ENCODE measurements around the gene SH3RF2.
"Not testable (repeated sequence)": the region's sequence is repeated elsewhere in the genome, so short reads cannot be mapped to it uniquely, and the experiment has no call there.

The SH3RF2 gene

DNA sequence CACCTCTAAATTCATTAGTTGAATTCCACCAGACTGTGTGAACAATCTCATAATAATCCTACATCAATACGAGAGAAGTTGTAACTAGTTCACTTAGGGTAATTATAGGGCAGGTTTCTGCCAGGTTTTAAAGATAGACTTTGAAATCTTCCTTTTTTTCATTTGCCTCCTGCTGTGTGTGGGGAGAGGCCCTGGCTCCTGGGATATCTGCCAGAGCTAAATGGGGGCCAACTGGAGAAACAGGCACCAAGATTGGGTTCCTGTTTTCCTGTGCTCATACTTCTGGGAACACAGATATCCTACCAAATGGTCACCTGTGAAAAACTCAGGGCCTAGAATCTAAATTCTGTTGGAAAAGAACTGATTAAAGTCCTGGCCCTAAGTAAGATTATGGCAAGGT, 42.3 kb downstream of the SH3RF2 start:
- DNase-seq (ENCODE audit: low spot score) = no peak

- DNase-seq (ENCODE audit: low spot score) = no peak
These were observed 43.2 kb downstream of the SH3RF2 start for GRCh38 chr5:145979270-145980223.

- DNase-seq (ENCODE audit: low spot score) = no peak
These were observed 43.9 kb downstream of the SH3RF2 start for GRCh38 chr5:145980259-145980658.

- DNase-seq (ENCODE audit: low spot score) = no peak
These were observed 44.3 kb downstream of the SH3RF2 start for GRCh38 chr5:145980718-145981117.

DNA sequence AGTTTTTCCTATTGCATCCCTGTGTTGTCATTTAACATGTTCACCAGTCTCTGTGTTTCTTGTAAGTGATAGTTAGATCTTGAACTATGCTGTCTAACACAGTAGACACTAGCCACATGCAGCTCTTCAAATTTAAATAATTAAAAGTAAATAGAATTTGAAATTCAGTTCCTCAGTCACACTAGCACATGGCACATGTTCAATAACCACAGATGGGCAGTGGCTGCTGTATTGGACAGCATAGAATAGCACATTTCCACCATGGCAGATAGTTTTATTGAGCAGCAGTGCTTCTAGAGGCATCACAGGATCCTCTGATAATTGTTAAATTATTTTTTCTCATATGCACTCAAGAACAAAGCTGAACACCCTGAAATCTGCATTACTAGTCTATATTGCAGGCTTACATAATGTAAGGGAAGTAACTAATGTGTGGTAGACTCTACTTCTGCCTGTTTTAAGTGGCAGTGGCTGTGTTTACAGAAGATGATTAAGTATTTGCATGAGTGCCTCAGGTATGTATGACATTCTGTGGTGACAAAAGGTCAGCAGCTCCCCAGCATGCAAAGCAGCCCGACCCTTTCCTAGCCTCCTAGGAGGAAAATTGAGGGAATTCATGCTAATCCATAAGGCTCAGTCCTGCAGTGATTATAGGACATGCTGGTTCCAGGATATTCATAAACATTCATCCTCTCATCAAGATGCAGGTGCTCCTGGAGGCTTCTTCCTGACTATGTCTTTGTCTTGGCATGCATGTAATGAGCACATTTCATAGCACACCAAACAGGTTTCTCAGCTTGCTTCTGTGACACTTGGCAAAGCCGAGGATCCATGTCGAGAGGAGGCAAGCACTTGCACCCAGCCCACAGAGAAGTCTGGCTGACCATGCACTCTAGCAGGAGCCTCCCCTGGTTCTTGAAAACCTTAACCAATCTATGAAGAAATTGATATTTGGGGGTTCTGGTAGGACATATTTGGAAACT, 45.5 kb downstream of the SH3RF2 start:
- DNase-seq (ENCODE audit: low spot score) = no peak

- no peak for DNase-seq (ENCODE audit: low spot score)
These were observed 46.4 kb downstream of the SH3RF2 start for GRCh38 chr5:145982572-145983318.

- DNase-seq (ENCODE audit: low spot score) = no peak
These were observed 47.1 kb downstream of the SH3RF2 start for GRCh38 chr5:145983446-145983845.

DNA sequence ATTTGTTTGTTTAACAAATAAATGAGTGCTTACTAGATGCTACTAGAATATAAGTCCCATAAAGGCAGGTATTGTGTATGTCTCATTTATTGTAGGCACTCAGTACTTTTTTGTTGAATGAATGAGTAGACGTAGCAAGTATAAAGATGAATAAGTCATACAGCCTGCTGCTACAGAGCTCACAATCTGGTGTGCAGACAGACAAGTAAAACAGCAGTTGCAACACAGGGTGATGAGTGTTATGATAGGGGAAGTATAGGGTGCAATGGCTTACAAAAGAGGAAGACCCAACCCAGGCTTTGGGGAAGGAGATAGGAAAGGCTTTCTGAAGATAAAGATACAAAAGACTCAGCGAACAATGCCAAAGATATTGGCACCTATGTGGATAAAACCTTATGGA, 47.7 kb downstream of the SH3RF2 start:
- no peak for DNase-seq (ENCODE audit: low spot score)

DNA sequence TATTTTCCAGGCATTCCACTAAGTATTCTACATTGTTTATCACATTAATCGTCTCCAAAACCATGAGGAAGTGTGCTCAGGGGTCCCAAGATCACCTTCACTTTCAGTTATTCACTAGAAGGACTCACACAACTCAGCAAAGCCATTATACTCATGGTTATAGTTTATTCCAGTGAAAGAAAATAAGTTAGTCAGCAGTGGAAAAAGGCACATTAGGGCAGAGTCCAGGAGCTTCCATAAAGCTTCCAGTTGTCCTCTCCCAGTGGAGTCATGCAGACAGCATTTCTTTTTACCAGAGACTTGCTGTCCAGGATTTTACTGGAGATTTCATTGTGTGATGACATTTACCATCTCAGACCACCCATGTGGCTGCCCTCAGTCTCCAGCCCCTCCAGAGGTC, 51.5 kb downstream of the SH3RF2 start:
- no peak for DNase-seq (ENCODE audit: low spot score)

- DNase-seq (ENCODE audit: low spot score) = no peak
These were observed 52.6 kb downstream of the SH3RF2 start for GRCh38 chr5:145988993-145989392.

DNA sequence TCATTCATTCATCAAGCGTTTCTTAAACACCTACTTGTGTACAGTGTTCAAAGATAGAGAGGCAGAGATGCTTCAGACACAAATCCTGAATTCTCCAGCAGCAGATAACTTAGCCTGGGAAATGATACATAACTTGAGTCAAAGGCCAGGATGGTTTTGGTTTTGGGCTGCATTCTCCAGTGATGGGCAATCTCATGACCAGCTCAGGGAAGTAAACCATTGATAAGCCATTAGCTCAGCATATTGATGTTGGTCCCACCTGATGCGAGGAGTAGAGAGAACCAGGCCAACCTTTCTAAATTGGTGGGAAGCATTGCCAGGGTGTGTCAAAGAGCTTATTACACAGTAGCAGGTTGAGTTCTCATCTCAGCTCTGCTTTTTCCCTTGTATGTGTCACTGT, 53.0 kb downstream of the SH3RF2 start:
- no peak for DNase-seq (ENCODE audit: low spot score)

DNA sequence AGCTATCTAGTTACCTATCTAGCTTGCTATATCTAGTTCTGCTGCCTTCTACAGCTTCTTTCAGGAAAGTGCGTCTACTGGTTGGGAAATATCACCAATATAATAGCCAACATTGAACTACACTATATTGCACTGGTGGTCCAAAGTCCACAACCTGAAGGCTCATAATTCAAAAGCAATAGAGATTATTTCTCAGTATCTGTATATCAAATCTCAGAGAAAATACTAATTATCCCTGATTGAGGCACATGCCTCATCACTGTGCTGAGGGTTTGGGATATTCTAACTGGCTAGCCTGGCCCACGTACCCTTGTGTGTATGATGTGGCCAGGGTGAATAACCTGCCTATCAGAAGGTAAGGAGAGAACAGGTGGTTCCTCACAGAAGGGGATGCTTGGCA, 53.8 kb downstream of the SH3RF2 start:
- no peak for DNase-seq (ENCODE audit: low spot score)

DNA sequence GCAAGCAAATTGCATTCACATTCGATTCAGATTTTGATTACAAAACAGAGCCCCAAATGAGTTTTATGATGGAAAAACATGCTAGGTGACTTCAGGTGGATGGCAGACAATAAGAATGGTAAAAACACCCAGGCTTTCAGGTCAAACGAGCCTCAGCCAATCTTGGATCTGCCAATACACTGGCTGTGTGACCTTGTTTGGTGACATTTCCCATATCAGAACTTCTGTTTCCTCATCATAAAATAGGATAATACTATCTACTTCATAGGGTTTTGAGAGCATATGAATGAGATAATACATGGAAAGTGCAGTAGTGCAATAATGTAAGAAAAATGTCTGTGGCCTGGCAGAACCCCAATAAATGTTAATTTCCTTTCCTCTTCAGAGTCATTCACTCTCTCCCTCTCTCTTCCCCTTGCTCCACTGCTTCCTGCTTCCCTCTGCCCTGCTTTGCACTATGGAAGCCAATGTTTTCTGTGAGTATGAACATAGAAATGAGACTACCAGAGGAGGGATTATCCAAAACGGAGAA, 54.7 kb downstream of the SH3RF2 start:
- no peak for DNase-seq (ENCODE audit: low spot score)

- not testable (repeated sequence) for DNase-seq (ENCODE audit: low spot score)
These were observed 57.2 kb downstream of the SH3RF2 start for GRCh38 chr5:145993538-145993937.

GRCh38 chr5:145996135-145996534, 59.8 kb downstream of the SH3RF2 start:
- no peak for DNase-seq (ENCODE audit: low spot score)

DNA sequence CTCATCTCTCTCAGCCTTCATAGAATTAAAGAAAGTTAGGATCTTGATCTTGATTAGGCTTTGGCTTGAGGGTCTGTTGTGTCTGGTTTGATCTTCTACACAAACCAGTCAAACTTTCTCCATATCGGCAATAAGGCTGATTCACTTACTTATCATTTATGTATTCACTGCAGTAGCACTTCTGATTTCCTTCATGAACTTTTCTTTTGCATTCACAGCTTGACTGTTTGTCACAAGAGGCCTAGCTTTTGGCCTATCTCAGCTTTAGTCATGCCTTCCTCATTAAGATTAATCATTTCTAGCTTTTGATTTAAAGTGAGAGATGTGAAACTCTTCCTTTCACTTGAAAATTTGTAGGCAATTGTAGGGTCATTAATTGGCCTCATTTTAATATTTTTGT, 62.8 kb downstream of the SH3RF2 start:
- no peak for DNase-seq (ENCODE audit: low spot score)

DNA sequence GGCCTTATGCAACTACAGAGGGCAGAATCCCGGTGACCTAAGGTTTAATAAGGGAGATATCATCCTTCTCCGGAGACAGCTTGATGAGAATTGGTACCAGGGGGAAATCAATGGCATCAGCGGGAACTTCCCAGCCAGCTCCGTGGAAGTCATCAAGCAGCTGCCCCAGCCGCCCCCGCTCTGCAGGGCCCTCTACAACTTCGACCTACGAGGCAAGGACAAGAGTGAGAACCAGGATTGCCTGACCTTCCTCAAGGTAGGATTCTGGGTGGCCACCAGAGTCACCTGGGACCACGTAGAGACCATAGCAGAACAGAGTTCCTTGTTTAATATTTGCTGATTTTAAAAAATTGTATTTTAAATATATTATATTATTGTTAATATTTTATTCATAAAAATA, 63.7 kb downstream of the SH3RF2 start:
- DNase-seq (ENCODE audit: low spot score) = no peak

DNA sequence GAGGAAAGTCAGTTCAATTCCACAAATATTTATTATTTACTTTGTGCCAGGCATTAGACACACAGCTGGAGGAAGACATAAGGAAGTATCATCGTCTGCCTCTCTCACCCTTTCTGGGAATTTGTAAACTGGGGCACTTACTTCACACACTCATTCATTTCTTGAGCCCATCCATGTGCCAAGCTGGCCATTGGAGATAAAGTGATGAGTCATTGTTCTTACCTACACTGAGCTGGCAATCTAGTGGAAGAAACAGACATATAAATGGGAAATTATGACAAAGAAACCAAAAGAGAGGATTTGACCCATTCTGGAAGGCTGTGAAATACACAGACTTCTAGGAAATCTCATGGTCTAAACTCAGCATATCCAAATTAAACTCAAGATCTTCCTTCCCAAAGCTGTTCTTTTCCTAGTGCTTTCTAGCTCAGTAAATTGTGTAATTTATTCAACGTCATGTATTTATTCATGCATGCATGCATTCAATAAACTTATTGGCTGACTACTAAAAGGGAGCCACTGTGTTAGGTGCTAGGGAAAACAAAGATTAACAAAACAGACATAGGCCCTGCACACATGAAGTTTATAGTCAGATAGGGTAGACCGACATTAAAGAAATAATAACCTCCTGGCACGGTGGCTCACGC, 65.3 kb downstream of the SH3RF2 start:
- no peak for DNase-seq (ENCODE audit: low spot score)

DNA sequence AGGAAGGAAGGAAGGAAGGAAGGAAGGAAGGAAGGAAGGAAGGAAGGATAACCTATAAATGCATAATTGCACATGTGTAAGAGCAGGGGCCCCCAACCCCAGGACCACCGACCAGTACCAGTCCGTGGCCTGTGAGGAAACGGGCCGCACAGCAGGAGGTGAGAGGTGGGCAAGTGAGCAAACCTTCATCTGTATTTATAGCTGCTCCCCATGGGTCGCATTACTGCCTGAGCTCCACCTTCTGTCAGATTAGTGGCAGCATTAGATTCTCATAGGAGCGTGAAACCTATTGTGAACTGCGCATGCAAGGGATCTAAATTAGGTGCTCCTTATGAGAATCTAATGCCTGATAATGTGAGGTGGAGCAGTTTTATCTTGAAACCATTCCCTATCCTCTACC, 66.1 kb downstream of the SH3RF2 start:
- no peak for DNase-seq (ENCODE audit: low spot score)

- no peak for DNase-seq (ENCODE audit: low spot score)
These were observed 67.5 kb downstream of the SH3RF2 start for GRCh38 chr5:146003852-146004251.

GRCh38 chr5:146005264-146005663, 68.9 kb downstream of the SH3RF2 start:
- DNase-seq (ENCODE audit: low spot score) = no peak
